Activated T-helper 1 cell treated with anti-CD3 and anti-CD28 coated beads, Interleukin-12 subunit alpha, Interleukin-12 subunit beta, Interleukin-2, Interleukin-4 antibody, amounts not matched to agents 30 ng/mL and 10 ng/mL and 1 ng/mL, durations not matched to agents 14 hours and 24 hours and 36 hours (primary cell): Measurements from ENCODE around the gene OSBPL6. TPM values are rescaled to one million over a fixed set of nuclear protein-coding genes. Genes with fewer than 3 reads are reported as not detected.
"Not testable (repeated sequence)": the region's sequence is repeated elsewhere in the genome, so short reads cannot be mapped to it uniquely, and the experiment has no call there.

ENCODE experiments used
- DNase-seq: peaks from one replicate; pipeline ENCODE4 v3.0.0; 2021; ENCODE audit warnings: low spot score
- H3K27ac Mint-ChIP-seq: one replicate; pipeline ENCODE4 v1.8.0; 2021; ENCODE audit warnings: mild to moderate bottlenecking, mixed read lengths
- H3K27me3 Mint-ChIP-seq: one replicate; pipeline ENCODE4 v1.8.0; 2022; ENCODE audit warnings: mild to moderate bottlenecking, moderate library complexity, mixed read lengths; ENCODE audit not compliant: insufficient read depth
- H3K36me3 Mint-ChIP-seq: one replicate; pipeline ENCODE4 v1.8.0; 2021; ENCODE audit warnings: low read depth, mixed read lengths
- H3K4me1 Mint-ChIP-seq: one replicate; pipeline ENCODE4 v1.8.0; 2021; ENCODE audit warnings: low read depth, mixed read lengths
- H3K4me3 Mint-ChIP-seq: one replicate; pipeline ENCODE4 v1.8.0; 2021; ENCODE audit warnings: mild to moderate bottlenecking, moderate library complexity, mixed read lengths
- H3K9me3 Mint-ChIP-seq: one replicate; pipeline ENCODE4 v1.8.0; 2021; ENCODE audit warnings: mixed read lengths
- intact Hi-C: fragments of 100-400 bp; cut with micrococcal nuclease; formaldehyde crosslinking; loops from one replicate; pipeline ENCODE4 v1.15.1; 2024
- total RNA-seq: library from RNA; stranded (reverse); gene quantifications from 2 replicates; pipeline ENCODE4 v1.2.3, GENCODE V29; 2022

OSBPL6 gene
- total RNA-seq, 1 donor from 2014 or later: 1.9 TPM

- Mint-ChIP-seq H3K27me3 (no peaks in the 10 kb centered on the region), H3K4me1 (peaks cover 29% of the 10 kb centered on the region), H3K4me3 (no peak overlapping the region), H3K27ac (no peak overlapping the region), H3K9me3 (peaks cover 13% of the 10 kb centered on the region), H3K36me3 (peaks cover 22% of the 10 kb centered on the region)
- intact Hi-C loops: no loop called here
- DNase-seq: no peak
These were observed 226.2 kb downstream of the OSBPL6 start for GRCh38 chr2:178420463-178420999.

GRCh38 chr2:178422097-178422496, 227.8 kb downstream of the OSBPL6 start:
- intact Hi-C loops: no loop called here
- Mint-ChIP-seq H3K27me3 (no peaks in the 10 kb centered on the region), H3K9me3 (peaks cover 20% of the 10 kb centered on the region), H3K36me3 (peaks cover 31% of the 10 kb centered on the region), H3K4me3 (no peak overlapping the region), H3K27ac (no peak overlapping the region), H3K4me1 (peaks cover 15% of the 10 kb centered on the region)
- no peak for DNase-seq

GRCh38 chr2:178423746-178424145, 229.4 kb downstream of the OSBPL6 start:
- H3K9me3 Mint-ChIP-seq: peaks cover 20% of the 10 kb centered on the region
- H3K36me3 Mint-ChIP-seq: peaks cover 43% of the 10 kb centered on the region
- H3K27ac Mint-ChIP-seq: peak overlapping the region; percentile 3
- H3K4me3 Mint-ChIP-seq, intact Hi-C loops, H3K27me3 Mint-ChIP-seq, DNase-seq, H3K4me1 Mint-ChIP-seq: not testable (repeated sequence)

GRCh38 chr2:178425255-178425827, 231.0 kb downstream of the OSBPL6 start:
- Mint-ChIP-seq H3K9me3 (peaks cover 20% of the 10 kb centered on the region), H3K27me3 (no peaks in the 10 kb centered on the region), H3K4me3 (no peak overlapping the region), H3K4me1 (peaks cover 4% of the 10 kb centered on the region), H3K36me3 (peaks cover 55% of the 10 kb centered on the region), H3K27ac (no peak overlapping the region)
- intact Hi-C loops: no loop called here
- DNase-seq: no peak

- intact Hi-C loops: no loop called here
- H3K4me1 Mint-ChIP-seq: peaks cover 4% of the 10 kb centered on the region
- peaks cover 20% of the 10 kb centered on the region for H3K9me3 Mint-ChIP-seq
- no peak for DNase-seq
- H3K36me3 Mint-ChIP-seq: peaks cover 61% of the 10 kb centered on the region
- H3K27ac Mint-ChIP-seq: no peak overlapping the region
- no peak overlapping the region for H3K4me3 Mint-ChIP-seq
- no peaks in the 10 kb centered on the region for H3K27me3 Mint-ChIP-seq
These were observed 232.1 kb downstream of the OSBPL6 start for GRCh38 chr2:178426388-178426787.

- peaks cover 20% of the 10 kb centered on the region for H3K9me3 Mint-ChIP-seq
- no peak overlapping the region for H3K27ac Mint-ChIP-seq
- peaks cover 3% of the 10 kb centered on the region for H3K27me3 Mint-ChIP-seq
- no peak for DNase-seq
- intact Hi-C loops: no loop called here
- peaks cover 68% of the 10 kb centered on the region for H3K36me3 Mint-ChIP-seq
- no peak overlapping the region for H3K4me3 Mint-ChIP-seq
- peaks cover 4% of the 10 kb centered on the region for H3K4me1 Mint-ChIP-seq
These were observed 233.1 kb downstream of the OSBPL6 start for GRCh38 chr2:178427458-178427857.

- Mint-ChIP-seq H3K4me3 (no peak overlapping the region), H3K9me3 (peaks cover 20% of the 10 kb centered on the region), H3K36me3 (peaks cover 68% of the 10 kb centered on the region), H3K27me3 (peaks cover 3% of the 10 kb centered on the region), H3K27ac (no peak overlapping the region), H3K4me1 (peaks cover 4% of the 10 kb centered on the region)
- DNase-seq: no peak
- intact Hi-C loops: no loop called here
These were observed 234.1 kb downstream of the OSBPL6 start for GRCh38 chr2:178428396-178428806.

- no peak overlapping the region for H3K27ac Mint-ChIP-seq
- peaks cover 4% of the 10 kb centered on the region for H3K4me1 Mint-ChIP-seq
These were observed 235.0 kb downstream of the OSBPL6 start for GRCh38 chr2:178429336-178429735.

GRCh38 chr2:178436662-178437061, 242.3 kb downstream of the OSBPL6 start:
- no peaks in the 10 kb centered on the region for H3K4me1 Mint-ChIP-seq
- H3K27me3 Mint-ChIP-seq: peaks cover 1% of the 10 kb centered on the region
- H3K27ac Mint-ChIP-seq: no peak overlapping the region
- no peaks in the 10 kb centered on the region for H3K9me3 Mint-ChIP-seq
- peaks cover 47% of the 10 kb centered on the region for H3K36me3 Mint-ChIP-seq
- H3K4me3 Mint-ChIP-seq: no peak overlapping the region
- no peak for DNase-seq
- intact Hi-C loops: no loop called here

More at GRCh38 chr2:178429336-178429735, 235.0 kb downstream of the OSBPL6 start:
- intact Hi-C loops: no loop called here
- Mint-ChIP-seq H3K36me3 (peaks cover 62% of the 10 kb centered on the region), H3K27me3 (peaks cover 3% of the 10 kb centered on the region), H3K9me3 (peaks cover 19% of the 10 kb centered on the region), H3K4me3 (no peak overlapping the region)
- no peak for DNase-seq

GRCh38 chr2:178441426-178441825, 247.1 kb downstream of the OSBPL6 start:
- intact Hi-C loops: no loop called here
- no peak for DNase-seq
- Mint-ChIP-seq H3K4me1 (peaks cover 5% of the 10 kb centered on the region), H3K9me3 (no peaks in the 10 kb centered on the region), H3K36me3 (peaks cover 41% of the 10 kb centered on the region), H3K27me3 (no peaks in the 10 kb centered on the region), H3K27ac (no peak overlapping the region), H3K4me3 (no peak overlapping the region)

GRCh38 chr2:178448968-178449661, 254.8 kb downstream of the OSBPL6 start:
- Mint-ChIP-seq H3K4me1 (peaks cover 40% of the 10 kb centered on the region), H3K27ac (no peak overlapping the region), H3K36me3 (peaks cover 29% of the 10 kb centered on the region), H3K9me3 (no peaks in the 10 kb centered on the region), H3K27me3 (no peaks in the 10 kb centered on the region), H3K4me3 (peak overlapping the region; percentile 87)
- intact Hi-C loops: no loop called here
- no peak for DNase-seq

- H3K4me1 Mint-ChIP-seq: peaks cover 35% of the 10 kb centered on the region
- H3K36me3 Mint-ChIP-seq: peaks cover 25% of the 10 kb centered on the region
- peak overlapping the region; percentile 87 for H3K4me3 Mint-ChIP-seq
- intact Hi-C loops: loop anchor here (1.0 to 5.0 kb wide), 6 partner anchors 36 to 897 kb away; a partner anchor contains a TSS
- DNase-seq: no peak
- peaks cover 3% of the 10 kb centered on the region for H3K27me3 Mint-ChIP-seq
- H3K9me3 Mint-ChIP-seq: no peaks in the 10 kb centered on the region
- H3K27ac Mint-ChIP-seq: peak overlapping the region; percentile 90
These were observed 255.6 kb downstream of the OSBPL6 start for GRCh38 chr2:178449700-178450523.

GRCh38 chr2:178450524-178450773, 256.1 kb downstream of the OSBPL6 start:
- H3K9me3 Mint-ChIP-seq: no peaks in the 10 kb centered on the region
- DNase-seq: no peak

More at GRCh38 chr2:178450524-178450773, 256.1 kb downstream of the OSBPL6 start:
- Mint-ChIP-seq H3K4me1 (peaks cover 35% of the 10 kb centered on the region), H3K36me3 (peaks cover 20% of the 10 kb centered on the region), H3K4me3 (peak overlapping the region; percentile 87), H3K27ac (peak overlapping the region; percentile 90), H3K27me3 (peaks cover 3% of the 10 kb centered on the region)
- intact Hi-C loops: loop anchor here (1.0 to 5.0 kb wide), 6 partner anchors 36 to 898 kb away; a partner anchor contains a TSS
